ENCODE measurements around the gene NCLN.

DNA sequence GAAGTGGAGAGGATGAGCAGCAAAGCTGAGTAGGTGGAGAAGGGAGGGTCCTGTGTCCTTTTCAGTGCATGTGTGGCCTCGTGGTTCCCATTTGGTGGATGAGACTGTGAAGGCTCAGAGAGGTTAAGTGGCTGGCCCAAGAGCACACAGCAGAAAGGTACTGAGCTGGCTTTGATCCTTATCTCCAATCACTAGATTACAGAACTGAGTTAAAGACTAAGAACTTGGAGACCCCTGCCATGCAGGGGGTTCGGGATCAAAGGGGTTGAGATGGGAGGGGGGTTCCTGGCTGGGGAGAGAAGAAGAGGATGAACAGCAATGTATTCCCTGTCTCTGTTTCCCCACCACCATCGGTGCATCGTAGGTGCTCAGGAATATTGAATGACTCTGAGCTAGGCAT lies 50.5 kb downstream of the NCLN start:
- TF ChIP-seq, protein P1, sequence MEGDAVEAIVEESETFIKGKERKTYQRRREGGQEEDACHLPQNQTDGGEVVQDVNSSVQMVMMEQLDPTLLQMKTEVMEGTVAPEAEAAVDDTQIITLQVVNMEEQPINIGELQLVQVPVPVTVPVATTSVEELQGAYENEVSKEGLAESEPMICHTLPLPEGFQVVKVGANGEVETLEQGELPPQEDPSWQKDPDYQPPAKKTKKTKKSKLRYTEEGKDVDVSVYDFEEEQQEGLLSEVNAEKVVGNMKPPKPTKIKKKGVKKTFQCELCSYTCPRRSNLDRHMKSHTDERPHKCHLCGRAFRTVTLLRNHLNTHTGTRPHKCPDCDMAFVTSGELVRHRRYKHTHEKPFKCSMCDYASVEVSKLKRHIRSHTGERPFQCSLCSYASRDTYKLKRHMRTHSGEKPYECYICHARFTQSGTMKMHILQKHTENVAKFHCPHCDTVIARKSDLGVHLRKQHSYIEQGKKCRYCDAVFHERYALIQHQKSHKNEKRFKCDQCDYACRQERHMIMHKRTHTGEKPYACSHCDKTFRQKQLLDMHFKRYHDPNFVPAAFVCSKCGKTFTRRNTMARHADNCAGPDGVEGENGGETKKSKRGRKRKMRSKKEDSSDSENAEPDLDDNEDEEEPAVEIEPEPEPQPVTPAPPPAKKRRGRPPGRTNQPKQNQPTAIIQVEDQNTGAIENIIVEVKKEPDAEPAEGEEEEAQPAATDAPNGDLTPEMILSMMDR (IDR thresholded peaks at IDR 0.05) = no peak
- TF ChIP-seq POLR2A (IDR thresholded peaks at IDR 0.05) = no peak
- TF ChIP-seq EP300 (IDR thresholded peaks at IDR 0.05) = no peak
